Activated CD4-positive, alpha-beta T cell treated with anti-CD3 and anti-CD28 coated beads for 48 hours (primary cell): ENCODE data around the gene CCR4.
A peak's percentile ranks its signal among the peaks of the same experiment; 100 is the strongest.
"Not testable (repeated sequence)": the region's sequence is repeated elsewhere in the genome, so short reads cannot be mapped to it uniquely, and the experiment has no call there.

Experiments used
- DNase-seq: peaks from one replicate; pipeline ENCODE4 v3.0.0-alpha.2; 2020

CCR4 gene

DNA sequence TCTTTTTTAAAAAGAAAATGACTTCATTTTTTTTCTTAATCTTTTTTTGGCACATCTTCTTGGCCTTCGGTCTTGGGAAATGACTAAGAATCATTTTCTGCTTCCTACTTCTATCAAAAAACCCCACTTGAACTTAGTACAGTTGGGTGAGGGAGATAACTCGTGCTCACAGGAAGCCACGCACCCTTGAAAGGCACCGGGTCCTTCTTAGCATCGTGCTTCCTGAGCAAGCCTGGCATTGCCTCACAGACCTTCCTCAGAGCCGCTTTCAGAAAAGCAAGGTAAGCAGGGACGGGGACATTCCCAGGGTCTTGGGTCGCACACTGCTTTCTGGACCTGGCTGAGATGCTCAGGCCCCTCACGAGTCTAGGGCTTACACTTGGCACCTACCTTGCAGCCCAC lies at the start of gene CCR4:
CCR4 (plus strand) TSS at position 235 of the 402 bp plus-strand sequence. CDS start 1,779 bp downstream, outside the sequence.
- DNase-seq: peak; percentile 73

DNA sequence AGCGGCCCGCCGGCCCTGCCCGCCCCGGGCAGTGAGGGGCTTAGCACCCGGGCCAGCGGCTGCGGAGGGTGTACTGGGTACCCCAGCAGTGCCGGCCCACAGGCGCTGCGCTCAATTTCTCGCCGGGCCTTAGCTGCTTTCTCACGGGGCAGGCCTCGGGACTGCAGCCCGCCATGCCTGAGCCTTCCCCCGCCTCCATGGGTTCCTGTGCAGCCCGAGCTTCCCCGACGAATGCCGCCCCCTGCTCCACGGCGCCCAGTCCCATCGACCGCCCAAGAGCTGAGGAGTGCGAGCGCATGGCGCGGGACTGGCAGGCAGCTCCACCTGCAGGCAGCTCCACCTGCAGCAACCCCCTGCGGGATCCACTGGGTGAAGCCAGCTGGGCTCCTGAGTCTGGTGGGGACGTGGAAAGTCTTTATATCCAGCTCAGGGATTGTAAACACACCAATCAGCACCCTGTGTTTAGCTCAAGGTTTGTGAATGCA lies 48.5 kb upstream of the CCR4 start:
- peak; percentile 64 for DNase-seq

DNA sequence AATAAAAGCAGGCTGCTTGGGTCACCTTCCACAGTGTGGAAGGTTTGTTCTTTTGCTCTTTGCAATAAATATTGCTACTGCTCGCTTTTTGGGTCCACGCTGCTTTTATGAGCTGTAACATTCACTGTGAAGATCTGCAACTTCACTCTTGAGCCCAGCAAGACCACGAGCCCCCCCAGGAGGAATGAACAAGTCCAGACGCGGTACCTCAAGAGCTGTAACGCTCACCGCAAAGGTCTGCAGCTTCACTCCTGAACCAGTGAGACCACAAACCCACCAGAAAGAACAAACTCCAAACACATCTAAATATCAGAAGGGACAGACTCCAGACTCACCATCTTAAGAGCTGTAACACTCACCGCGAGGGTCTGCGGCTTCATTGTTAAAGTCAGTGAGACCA lies 47.5 kb upstream of the CCR4 start:
- DNase-seq: no peak

DNA sequence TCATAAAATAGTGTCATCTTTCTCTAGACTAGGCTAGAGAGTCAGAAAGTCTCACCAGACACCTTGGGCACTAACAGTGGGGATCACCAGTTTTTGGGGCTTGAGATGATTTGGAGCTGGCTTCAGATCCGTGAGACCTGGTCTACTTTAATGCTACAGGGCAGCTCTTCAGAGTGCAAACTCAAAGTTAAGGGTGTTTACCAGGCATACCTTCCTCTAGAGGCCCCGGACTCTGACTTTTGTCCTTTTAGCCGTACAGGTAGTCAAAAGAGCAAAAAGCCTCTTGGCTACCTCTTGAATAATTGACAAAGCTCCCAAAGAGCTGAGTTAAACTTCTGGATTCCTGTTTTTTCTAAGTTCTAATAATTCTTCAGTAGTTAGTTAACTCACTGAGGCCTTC lies 41.4 kb upstream of the CCR4 start:
- no peak for DNase-seq

DNA sequence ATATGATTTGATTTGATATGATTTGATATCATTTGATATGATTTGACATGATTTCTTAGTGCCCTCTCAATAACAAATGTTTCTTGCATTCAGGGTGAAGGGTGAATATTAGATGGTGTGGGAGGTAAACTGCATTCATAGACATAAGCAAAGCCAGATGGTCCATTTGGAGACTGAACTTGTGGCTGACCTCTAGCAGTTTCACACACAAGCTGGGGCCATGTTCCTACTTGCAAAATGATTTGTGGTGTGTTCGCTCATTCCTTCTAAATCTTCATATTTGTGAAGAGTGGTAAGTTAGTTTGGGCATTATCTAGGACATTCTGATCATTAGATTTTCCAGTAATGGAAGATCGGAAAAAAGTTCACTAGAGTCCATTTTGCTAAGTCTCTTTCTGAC lies 40.5 kb upstream of the CCR4 start:
- no peak for DNase-seq

DNA sequence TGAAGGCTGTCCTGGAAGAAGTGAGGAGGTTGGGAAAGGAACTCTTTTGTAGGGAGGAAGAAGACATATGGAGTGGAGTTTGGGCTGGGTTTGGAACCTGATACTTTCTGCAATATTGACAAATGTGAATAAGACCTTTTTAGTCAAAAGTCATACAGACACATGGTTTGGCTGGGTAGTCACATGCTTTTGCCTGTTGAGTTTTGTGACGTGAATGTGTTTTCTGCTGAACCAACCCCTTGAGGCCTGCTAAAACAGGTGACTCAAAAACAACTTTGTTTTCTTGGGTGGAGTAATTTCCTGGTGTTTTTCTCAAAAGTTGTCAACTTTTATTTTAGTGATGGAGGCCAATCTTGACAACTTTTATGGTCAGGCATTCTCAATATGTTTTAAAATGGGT lies 39.4 kb upstream of the CCR4 start:
- DNase-seq: no peak

DNA sequence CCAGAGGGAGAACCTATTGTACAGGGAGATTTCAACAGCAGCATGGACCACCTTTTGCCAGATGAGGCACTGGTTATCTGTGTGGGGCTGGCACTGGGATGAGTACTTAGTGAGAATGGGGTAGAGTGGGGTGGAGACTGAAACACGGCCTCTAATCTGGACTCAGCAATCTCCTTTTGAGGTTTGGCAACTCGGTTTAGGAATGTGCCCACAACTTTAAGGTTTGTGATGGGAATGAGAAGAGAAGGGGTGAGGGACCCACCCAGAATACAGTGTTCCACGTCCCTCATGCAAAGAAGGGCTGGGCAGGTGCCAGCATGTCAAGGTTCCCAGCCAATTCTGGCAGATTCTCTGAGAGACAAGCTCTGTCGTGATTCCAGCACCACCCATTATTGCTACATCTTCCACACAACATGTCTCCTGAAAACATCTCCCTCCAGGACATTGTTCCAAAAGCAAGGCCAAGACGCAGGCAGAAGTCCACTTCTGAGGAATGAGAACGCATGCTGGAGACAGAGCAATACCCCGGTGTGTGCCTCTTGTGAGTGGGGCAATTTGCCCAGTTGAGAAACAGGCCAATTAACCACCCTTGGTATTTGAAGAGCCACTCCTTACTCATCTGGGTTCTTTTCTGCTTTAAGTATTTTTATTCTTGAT lies 37.5 kb upstream of the CCR4 start:
- no peak for DNase-seq

DNA sequence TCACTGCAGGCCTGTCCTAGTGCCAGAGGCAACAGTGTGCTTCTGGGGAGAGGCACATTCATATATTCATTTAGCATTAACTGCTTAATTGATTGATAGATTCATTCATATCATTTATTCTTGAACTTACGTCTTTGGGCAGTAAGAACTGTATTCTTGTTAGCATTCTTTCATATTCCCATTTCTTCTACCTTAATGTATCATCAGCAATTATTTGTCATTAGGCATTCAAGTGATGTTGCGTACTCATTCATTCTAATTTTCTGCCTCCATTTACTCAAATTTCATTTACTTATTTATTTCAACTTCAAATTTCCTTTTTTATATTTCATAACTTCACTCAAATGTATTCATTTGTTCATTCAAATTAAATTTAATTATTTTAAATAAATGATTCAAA lies 31.5 kb upstream of the CCR4 start:
- no peak for DNase-seq

DNA sequence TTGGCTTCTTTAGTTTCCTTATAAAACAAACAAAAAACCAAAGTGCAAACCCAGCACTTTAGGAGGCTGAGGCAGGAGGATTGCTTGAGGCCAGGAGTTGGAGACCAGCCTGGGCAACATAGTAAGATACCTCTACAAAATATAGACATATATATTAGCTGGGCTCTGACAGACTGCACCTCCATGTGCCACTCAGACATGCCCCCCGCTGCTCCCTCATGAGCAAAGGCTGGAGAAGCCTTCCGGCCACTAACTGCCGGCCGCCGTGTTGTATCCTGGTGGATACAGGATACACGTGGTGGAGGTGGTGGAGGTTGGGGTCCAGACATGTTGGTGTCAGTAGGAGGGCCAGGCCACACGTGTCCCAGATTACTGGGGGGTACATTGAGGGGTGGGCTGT lies 29.4 kb upstream of the CCR4 start:
- DNase-seq: no peak

DNA sequence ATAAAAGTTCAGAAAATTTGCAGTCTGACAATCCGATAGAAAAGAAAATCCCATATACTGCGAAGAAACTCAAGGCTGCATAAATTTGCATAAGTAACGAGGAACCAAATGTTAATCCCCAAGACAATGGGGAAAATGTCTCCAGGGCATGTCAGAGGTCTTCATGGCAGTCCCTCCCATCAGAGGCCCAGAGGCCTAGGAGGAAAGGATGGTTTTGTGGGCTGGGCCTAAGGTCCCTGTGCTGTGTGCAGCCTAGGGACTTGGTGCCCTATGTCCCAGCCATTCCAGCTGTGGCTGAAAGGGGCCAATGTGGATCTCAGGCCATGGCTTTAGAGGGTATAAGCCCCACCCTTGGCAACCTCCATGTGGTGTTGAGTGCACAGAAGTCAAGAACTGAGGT lies 21.3 kb upstream of the CCR4 start:
- DNase-seq: no peak

DNA sequence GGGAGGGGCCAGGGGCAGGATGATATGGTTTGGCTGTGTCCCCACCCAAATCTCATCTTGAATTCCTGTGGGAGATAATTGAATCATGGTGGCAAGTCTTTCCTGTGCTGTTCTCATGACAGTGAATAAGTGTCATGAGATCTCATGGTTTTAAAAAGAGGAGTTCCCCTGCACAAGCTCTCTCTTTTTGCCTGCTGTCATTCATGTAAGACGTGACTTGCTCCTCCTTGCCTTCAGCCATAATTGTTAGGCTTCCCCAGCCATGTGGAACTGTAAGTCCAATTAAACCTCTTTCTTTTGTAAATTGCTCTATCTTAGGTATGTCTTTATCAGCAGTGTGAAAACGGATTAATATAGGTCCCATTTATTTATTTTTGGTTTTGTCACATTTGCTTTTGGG lies 20.2 kb upstream of the CCR4 start:
- DNase-seq: not testable (repeated sequence)

DNA sequence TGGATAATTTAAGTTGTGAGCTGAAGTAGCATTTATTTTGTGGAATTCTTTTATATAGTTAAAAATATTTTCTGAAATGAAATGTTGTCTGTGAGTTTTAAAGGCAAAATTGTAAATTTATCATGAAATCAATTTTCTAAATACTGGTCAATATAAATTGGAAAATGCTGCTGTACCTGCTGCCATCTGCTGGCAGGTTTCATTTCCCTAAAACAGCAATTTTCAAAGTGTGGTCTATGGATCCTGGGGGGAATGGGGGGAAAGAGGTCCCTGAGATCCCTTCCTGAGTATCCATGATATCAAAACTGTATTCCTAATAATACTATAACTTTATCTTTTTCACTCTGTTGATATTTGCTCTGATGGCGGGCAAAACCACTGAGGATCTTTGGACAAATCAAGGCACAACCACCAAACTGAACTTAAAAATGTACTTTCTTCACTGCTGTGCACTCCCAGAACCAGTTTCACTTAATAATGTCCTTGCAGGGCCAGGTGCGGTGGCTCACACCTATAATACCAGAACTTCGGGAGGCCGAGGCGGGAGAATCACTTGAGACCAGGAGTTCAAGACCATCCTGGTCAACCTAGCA lies 17.2 kb upstream of the CCR4 start:
- no peak for DNase-seq

DNA sequence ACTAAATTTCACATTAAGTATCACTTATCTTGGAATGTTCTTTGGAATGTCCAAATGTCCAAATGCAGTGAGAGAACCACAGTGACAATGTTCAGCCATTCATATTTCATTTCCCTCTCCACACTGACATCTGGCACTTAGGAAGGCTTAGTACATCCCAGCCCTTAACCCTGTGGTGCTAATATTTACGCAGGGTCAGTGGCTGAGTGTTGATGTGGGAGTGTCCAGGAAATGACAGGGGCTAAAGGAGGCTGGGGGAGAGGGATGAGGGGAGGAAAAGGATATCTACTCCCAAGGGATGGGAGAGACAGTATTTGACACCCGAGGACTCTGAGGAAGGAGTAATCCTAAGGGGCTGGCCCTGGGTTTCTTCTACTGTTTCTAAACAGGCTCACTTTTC lies 14.1 kb upstream of the CCR4 start:
- no peak for DNase-seq

DNA sequence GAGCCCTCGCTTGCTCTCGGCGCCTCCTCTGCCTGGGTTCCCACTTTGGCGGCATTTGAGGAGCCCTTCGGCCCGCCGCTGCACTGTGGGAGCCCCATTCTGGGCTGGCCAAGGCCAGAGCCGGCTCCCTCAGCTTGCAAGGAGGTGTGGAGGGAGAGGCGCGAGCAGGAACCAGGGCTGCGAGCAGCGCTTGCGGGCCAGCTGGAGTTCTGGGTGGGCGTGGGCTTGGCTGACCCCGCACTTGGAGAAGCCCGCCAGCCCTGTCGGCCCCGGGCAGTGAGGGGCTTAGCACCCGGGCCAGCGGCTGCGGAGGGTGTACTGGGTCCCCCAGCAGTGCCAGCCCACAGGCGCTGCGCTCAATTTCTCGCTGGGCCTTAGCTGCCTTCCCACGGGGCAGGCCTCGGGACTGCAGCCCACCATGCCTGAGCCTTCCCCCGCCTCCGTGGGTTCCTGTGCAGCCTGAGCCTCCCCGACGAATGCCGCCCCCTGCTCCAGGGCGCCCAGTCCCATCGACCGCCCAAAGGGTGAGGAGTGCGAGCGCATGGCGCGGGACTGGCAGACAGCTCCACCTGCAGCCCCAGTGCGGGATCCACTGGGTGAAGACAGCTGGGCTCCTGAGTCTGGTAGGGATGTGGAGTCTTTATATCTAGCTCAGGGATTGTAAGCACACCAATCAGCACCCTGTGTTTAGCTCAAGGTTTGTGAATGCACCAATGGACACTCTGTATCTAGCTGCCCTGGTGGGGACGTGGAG lies 11.7 kb upstream of the CCR4 start:
- DNase-seq: not testable (repeated sequence)

DNA sequence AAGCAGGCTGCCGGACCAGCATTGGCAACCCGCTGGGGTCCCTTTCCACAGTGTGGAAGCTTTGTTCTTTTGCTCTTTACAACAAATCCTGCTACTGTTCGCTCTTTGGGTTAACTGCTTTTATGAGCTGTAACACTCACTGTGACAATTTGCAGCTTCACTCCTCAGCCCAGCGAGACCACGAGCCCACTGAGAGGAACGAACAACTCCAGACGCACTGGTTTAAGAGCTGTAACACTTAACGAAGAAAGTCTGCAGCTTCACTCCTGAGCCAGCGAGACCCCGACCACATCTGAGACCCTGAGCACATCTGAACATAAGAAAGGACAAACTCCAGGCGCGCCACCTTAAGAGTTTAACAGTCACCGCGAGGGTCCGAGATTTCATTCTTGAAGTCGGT lies 10.7 kb upstream of the CCR4 start:
- no peak for DNase-seq

DNA sequence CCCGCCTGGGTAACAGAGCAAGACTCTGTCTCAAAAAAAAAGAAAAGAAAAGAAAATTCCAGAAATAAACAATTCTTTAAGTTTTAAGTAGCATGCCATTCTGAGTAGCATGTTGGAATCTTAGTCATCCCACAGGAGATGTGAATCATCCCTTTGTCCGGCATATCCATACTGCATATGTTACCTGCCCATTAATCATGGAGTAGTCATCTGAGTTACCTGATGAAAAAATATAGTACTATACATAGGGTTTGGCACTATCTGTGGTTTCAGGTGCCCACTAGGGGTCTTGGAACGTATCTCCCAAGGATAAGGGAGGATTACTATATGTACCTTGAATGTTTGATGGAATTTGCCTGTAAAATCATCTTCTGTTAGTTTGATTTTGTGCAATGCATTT lies 6.3 kb upstream of the CCR4 start:
- no peak for DNase-seq

DNA sequence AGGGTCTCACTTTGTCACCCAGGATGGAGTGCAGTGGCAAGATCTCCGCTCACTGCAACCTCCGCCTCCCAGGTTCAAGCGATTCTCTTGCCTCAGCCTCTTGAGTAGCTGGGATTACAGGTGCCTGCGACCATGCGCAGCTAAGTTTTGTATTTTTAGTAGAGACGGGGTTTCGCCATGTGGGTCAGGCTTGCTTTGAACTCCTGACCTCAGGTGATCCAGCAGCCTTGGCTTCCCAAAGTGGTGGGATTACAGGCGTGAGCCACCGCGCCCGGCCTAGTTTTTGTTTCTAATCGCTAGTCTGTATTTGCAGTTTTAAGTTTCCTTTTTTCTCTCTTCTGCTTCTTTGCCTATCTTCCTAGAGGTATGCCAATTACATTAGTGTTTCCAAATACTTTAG lies 5.8 kb upstream of the CCR4 start:
- not testable (repeated sequence) for DNase-seq

DNA sequence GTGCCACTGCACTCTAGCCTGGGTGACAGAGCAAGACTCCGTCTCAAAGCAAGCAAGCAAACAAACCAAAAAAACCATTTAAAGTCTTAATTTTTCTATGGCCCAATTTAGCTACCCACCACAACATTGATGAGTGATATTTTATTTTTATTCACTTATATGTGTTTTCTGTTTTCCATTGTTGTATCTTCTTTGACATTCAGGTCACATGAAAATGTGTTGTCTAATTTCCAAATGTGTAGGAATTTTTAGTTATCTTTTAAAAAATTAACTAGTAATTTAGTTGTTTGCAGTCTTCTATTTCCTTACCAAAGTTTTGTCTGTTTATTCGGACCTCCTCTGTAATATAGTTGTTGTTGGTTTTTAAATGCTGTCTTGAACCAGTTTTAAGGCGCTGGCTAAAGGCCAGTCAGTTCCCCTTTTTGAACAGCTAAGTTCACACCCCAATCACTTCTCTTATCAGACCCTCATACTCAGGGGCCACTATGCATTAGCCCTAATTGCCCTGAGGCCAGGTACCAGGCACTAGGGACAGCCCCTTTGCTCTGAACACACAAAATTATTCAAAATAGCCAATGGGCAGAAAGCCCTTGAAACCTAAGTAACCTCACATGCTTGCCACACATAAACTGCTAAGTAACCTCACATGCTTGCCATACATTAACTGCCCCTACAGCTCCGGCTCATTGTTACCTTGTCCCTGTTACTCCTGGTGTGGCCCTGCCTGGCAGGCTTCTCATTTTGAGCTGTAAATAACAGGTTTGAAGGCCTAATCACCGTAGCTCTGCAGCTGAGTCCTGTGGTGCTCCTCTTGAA lies 4.3 kb upstream of the CCR4 start:
- DNase-seq: no peak

DNA sequence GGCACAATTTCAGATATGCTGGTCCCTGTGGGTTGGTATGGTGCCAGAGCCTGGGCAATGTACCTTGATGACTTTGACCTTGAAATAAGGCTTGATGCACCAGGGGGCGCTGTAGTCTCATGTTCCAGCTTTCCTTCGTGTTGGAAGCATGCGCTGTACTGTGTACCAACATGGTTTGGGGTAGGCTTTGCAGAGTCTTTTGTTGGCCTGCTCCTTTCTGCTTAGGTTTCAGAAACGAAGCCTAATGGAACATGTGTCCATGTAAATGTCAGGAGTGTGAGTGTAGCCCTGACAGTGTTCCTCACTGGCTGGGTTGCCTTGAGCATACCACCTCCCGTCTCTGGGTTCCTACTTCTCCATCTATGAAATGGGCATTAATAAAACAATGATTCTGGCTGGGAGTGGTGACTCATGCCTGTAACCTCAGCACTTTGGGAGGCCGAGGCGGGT lies 3.6 kb upstream of the CCR4 start:
- peak; percentile 97 for DNase-seq

DNA sequence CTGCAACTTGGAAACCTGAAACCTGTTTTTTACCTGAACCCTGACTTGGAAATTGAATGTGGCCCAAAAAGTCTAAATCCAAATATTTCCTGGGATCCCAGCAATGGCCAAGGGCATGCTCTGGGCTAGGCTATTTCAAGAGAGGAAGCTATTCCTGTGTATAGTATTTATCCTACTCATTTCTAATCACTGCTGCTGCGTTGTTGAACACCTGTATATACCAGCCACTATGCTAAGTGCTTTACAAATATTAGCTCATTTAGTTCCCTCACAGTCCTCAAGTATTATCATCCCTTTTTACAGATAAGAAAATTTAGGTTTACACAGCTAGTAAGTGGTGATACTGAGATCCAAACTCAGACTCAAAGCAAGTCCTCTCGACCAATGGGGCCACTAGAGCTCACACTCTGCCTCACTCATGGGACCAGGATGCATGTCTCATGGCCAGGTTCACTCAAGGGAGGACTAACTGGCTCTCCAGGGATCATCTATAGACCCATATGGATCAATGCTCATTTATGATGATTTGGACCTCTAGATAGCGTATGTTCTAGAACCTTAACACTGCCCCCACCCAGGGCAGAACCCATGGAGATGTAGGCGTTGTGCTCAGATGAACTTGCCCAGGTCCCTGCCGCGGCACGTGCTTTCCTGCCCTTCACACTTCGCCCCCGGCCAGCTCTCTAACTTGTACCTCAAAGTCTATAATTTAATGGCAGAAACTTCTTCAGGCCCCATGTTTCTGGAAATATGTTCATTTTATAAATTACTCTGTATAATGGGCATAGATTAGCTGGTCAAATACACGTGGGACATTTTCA lies 2.6 kb upstream of the CCR4 start:
- no peak for DNase-seq

DNA sequence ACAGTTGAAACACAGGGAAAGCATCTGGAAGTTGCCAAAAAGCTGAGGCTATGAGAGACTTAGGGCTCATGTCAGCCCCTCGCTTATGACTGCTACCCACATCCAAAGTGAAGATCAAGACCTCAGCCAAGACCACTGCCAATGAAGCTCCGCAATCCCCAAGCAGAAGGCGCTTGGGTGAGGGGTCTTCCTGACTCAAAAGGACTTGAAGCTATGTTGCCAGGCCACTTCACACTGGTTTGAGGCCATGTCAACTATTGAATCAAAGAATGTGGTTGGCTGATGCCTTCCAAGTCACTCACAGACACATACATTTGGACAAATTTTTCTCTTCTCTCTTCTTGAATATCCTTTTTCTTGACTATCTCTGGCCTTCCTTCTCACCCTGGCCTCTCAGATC lies 928 bp upstream of the CCR4 start:
- no peak for DNase-seq

DNA sequence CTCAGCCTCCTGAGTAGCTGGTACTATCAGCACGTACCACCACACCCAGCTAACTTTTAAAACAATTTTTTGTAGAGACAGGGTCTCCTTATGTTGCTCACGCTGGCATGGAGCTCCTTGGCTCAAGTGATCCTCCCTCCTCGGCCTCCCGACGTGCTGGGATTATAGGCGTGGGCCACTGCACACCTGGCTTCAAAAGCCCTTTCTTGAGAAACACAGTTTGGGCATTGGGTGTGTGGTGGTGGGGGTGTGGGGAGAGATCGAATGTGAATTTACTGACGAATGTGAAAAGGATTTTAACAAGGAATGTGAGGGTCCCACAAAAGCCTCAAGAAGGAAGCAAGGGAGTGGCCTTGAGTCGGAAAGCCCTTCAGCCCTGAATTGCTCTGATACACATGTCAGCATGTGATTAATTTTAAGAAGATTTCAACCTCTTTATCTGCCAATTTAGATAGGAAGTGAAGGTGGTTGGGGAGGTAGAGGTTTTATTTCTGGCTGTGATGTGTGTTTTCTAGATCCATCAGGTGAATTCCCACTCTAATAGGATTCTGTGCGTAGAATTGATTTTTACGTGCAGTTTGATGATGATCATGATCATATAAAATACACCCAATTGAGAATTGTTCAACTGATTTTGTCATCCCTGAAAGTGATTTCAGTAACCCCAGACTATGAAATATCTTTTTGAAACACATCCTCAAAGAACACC lies 1.1 kb downstream of the CCR4 start:
- peak; percentile 30 for DNase-seq
